Measurements from ENCODE around the gene MAST4.
A peak's percentile ranks its signal among the peaks of the same experiment; 100 is the strongest.

MAST4 gene

DNA sequence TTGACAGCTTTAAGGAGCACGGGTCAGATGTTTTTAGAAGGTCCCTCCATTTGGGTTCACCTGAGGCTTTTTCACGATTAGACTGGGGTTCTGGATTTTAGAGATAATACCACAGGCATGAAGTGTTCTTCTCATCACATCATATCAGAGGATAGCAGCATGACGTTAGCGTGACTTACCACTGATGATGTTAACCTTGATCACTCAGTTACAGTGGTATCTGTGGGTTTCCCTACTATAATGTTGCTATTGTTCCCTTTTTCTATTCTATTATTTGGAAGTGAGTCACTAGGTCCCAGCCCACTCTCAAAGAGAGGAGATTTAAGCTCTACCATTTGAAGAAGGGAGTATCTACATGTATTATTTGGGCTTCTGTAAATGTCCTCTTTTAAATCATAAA lies 300.0 kb downstream of the MAST4 start:
- peak; percentile 33 for DNase-seq (ENCODE audit: low read depth)

DNA sequence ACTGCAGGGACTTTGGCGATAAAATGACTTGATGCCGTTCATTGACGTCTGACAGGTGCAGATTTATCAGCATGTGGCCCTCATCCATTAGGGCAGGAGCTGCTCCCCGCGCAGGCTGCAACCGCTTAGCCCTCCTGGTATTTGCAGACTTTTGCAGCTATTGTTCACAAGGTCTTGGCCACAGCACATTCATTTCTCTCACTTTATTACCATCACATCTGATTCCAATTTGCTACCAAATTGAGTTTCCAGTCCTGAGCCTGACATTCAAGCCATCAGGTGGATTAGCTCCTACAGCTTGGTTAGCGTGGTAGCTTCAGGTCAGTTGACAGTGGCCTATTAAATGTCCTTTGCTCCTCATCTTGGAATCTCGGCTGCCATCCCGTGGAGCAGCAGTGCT lies 301.2 kb downstream of the MAST4 start:
- in situ Hi-C loops (cut with HindIII; ENCODE audit: low sequenced_read_pairs): no loop called here
- no peak for DNase-seq (ENCODE audit: low read depth)
- H3K4me3 ChIP-seq (ENCODE audit: low read depth, low read length): no peak overlapping the region
- TF ChIP-seq, protein P1, sequence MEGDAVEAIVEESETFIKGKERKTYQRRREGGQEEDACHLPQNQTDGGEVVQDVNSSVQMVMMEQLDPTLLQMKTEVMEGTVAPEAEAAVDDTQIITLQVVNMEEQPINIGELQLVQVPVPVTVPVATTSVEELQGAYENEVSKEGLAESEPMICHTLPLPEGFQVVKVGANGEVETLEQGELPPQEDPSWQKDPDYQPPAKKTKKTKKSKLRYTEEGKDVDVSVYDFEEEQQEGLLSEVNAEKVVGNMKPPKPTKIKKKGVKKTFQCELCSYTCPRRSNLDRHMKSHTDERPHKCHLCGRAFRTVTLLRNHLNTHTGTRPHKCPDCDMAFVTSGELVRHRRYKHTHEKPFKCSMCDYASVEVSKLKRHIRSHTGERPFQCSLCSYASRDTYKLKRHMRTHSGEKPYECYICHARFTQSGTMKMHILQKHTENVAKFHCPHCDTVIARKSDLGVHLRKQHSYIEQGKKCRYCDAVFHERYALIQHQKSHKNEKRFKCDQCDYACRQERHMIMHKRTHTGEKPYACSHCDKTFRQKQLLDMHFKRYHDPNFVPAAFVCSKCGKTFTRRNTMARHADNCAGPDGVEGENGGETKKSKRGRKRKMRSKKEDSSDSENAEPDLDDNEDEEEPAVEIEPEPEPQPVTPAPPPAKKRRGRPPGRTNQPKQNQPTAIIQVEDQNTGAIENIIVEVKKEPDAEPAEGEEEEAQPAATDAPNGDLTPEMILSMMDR (IDR thresholded peaks at IDR 0.05; ENCODE audit: low read depth, low read length, missing control alignments): no peak

More for the DNA sequence above, 300.0 kb downstream of the MAST4 start:
- in situ Hi-C loops (cut with HindIII; ENCODE audit: low sequenced_read_pairs): no loop called here
- H3K4me3 ChIP-seq (ENCODE audit: low read depth, low read length): no peak overlapping the region
- TF ChIP-seq, protein P1 (IDR thresholded peaks at IDR 0.05; ENCODE audit: low read depth, low read length, missing control alignments): no peak

DNA sequence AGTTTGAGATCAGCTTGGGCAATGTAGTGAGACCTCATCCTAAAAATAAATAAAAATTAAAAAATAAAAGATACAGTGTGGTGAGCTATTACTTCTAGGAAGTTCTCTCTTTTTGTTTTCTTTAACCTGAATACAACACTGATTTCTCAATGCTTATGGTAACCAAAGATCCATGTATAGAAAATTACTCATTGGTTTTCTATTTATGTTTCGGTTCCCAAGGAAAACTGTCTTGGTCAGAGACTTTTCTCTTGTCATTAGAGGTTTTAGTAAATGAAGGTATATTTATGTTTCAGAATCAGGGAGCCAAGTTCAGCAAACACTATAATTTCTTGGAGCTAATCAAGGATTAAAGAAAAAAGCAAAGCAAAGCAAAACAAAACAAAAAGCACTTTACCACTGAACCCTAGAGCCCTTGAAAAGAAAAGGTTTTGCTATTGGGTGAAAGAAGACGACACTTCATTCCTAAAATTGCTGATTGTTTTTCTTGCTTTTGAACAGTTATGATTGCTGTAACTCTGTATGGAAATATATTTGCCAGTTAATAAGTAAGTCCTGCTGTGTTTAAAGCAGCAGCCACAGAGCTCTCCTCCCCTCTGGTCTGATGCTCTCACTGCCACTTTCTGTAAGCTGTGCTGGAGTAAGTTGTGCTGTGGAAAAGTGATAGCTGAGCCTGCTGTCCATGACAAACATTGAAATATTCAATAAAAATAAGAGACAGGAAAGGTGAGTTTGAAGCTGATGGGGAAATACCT lies 302.2 kb downstream of the MAST4 start:
- DNase-seq (ENCODE audit: low read depth): no peak
- in situ Hi-C loops (cut with HindIII; ENCODE audit: low sequenced_read_pairs): no loop called here
- TF ChIP-seq, protein P1 (IDR thresholded peaks at IDR 0.05; ENCODE audit: low read depth, low read length, missing control alignments): no peak

DNA sequence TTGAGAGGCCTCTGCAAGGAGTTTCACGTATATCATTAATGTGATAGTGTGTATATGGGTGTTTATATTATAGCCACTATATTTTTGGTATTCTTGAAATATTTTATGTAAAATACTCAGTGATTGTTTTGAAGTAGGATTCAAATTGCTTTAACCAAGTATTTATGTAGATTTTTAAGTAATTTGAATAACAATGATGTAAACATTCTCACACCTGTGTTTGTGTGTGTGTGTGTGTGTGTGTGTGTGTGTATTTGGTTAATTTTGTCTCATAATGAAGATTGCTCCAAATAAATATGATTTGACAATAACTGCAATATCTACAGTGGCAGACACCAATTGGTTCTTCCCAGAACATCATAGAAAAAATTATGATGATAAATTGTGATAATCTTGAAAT lies 307.0 kb downstream of the MAST4 start:
- in situ Hi-C loops (cut with HindIII; ENCODE audit: low sequenced_read_pairs): no loop called here
- H3K4me3 ChIP-seq (ENCODE audit: low read depth, low read length): no peak overlapping the region
- TF ChIP-seq, protein P1 (IDR thresholded peaks at IDR 0.05; ENCODE audit: low read depth, low read length, missing control alignments): no peak
- no peak for DNase-seq (ENCODE audit: low read depth)

More for the DNA sequence above, 302.2 kb downstream of the MAST4 start:
- H3K4me3 ChIP-seq (ENCODE audit: low read depth, low read length): no peak overlapping the region

DNA sequence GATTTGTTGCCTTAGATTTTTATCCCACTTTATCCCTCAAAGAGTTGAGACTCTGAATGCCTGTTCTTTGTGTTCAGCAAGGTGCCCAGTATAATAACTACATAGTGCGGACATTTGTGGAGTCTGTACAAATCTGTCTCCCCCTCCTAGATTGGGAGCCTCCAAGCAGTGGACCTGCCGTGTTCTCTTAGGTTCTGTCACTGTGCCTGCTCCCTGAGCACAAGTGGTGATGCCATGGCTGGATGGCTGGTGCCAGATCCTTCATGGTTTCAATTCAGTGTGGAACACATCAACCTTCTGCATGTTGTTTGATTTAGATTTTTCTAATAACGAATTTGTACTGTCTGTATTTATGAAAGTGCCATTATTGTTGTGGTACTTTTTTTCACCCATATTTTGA lies 307.5 kb downstream of the MAST4 start:
- H3K4me3 ChIP-seq (ENCODE audit: low read depth, low read length): no peak overlapping the region
- in situ Hi-C loops (cut with HindIII; ENCODE audit: low sequenced_read_pairs): no loop called here
- DNase-seq (ENCODE audit: low read depth): no peak

DNA sequence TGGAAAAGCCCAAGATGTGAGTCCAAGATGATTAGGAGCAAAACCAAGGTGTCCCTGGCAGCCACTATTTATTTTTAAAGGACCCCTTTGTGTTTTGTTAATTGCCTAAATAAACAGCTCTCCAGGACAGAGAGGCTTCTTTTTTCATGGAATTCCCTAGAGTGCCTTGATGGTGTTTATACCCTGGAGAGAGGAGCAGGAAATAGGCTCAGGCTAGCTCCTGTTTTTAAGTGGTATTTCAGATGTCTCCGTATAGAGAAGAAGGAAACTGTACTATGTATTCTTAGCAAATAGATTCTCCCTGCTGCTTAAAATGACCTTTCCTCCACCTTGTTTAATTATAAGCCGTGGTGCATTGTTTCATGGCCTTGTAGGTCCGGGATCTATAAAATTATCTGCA lies 308.0 kb downstream of the MAST4 start:
- in situ Hi-C loops (cut with HindIII; ENCODE audit: low sequenced_read_pairs): no loop called here
- no peak overlapping the region for H3K4me3 ChIP-seq (ENCODE audit: low read depth, low read length)
- DNase-seq (ENCODE audit: low read depth): no peak
- TF ChIP-seq, protein P1 (IDR thresholded peaks at IDR 0.05; ENCODE audit: low read depth, low read length, missing control alignments): no peak

More for the DNA sequence above, 307.5 kb downstream of the MAST4 start:
- TF ChIP-seq, protein P1 (IDR thresholded peaks at IDR 0.05; ENCODE audit: low read depth, low read length, missing control alignments): no peak
